ENCODE data around the gene LRTM2. TPM values are rescaled to one million over a fixed set of nuclear protein-coding genes. Genes with fewer than 3 reads are reported as not detected.

The LRTM2 gene
- total and polyA plus RNA-seq, 9 of the 15 experiments (the other 6 are each of a cell fraction or from before 2014, with no cell fraction given): 0.09 TPM; not detected in 8

- Histone ChIP-seq H3K4me1 (replicated peaks in 1 of 2; ENCODE audit: control insufficient read depth in 2 of 2, insufficient read depth in 2 of 2, low read length in 2 of 2) (peaks cover 0 to 14% of the 10 kb centered on the region in 2 experiments; a peak in 4 of 5 replicates), H3K9ac (ENCODE audit: insufficient read depth in 1 of 2, low read depth in 2 of 2, low read length in 2 of 2) (no peak overlapping the region), H3K9me1 (ENCODE audit: control insufficient read depth, insufficient read depth, low read length) (no peaks in the 10 kb centered on the region), H3K4me2 (ENCODE audit: insufficient read depth, low read length) (no peak overlapping the region), H3K79me2 (ENCODE audit: control insufficient read depth, insufficient read depth, low read length) (peaks cover 2% of the 10 kb centered on the region; the same call in 2 of the 3 replicates), H3K36me3 (ENCODE audit: control insufficient read depth, insufficient read depth, low read length) (peaks cover 19% of the 10 kb centered on the region; the same call in 2 of the 3 replicates), H3K9me3 (replicated peaks; ENCODE audit: control insufficient read depth, insufficient read depth, low read depth, low read length) (no peaks in the 10 kb centered on the region), H3K4me3 (no peak overlapping the region), H3K27ac (ENCODE audit: extremely low read depth, low read depth, low read length) (no peak overlapping the region), H4K20me1 (replicated peaks; ENCODE audit: control insufficient read depth, insufficient read depth, low read length) (peaks cover 5% of the 10 kb centered on the region), H3K27me3 (ENCODE audit: control insufficient read depth in 2 of 2, insufficient read depth in 2 of 2, low read length in 2 of 2) (no peaks in the 10 kb centered on the region), H2AFZ (ENCODE audit: low read depth, low read length) (no peak overlapping the region)
- POLR2A ChIA-PET: interaction anchor here (0.9 to 2.2 kb wide), 5 partner anchors 9 to 157 kb away, joined by 4 to 9 read pairs (median 5); no protein-coding TSS in a partner anchor
- BruUV-seq (replicated peaks): no TSS peak
- CTCF ChIA-PET (ENCODE audit: low intra/inter-chr PET ratio): interaction anchor here (0.6 to 3.2 kb wide), 3 partner anchors 139 to 205 kb away, joined by 5 to 44 read pairs (median 22); no protein-coding TSS in a partner anchor
- ATAC-seq: peak; percentile 63
- DNase-seq (ENCODE audit: extremely low read depth in 1 of 4, low spot score in 3 of 4): peak; percentile 46 to 72 (median 48)
- in situ Hi-C loops (cut with MboI) (loop anchor here (5.0 kb wide), 1 partner anchor 146 kb away; no protein-coding TSS in a partner anchor), intact Hi-C loops (cut with micrococcal nuclease) (loop anchor here (1.0 to 10.0 kb wide), 4 partner anchors 80 to 244 kb away; no protein-coding TSS in a partner anchor)
- FAIRE-seq: peak; percentile 93
- 59% methylated on average over 9 of the region's 10 CpGs for WGBS (ENCODE audit: insufficient coverage, low coverage, missing lambda C conversion rate)
- TF ChIP-seq ZBTB7A (IDR thresholded peaks at IDR 0.05; ENCODE audit: borderline replicate concordance, control insufficient read depth, low read depth, low read length): no peak
- TF ChIP-seq ZNF277 (CRISPR knock-in tag; IDR thresholded peaks at IDR 0.05; ENCODE audit: borderline replicate concordance): no peak
- TF ChIP-seq RAD21 (CRISPR knock-in tag; conservative IDR thresholded peaks at IDR 0.05 in 1 of 2, IDR thresholded peaks at IDR 0.05 in 1 of 2): peak; percentile 83 to 92
- peak; percentile 73; the same call in 1 of the 2 replicates for TF ChIP-seq STAG1 (CRISPR knock-in tag; IDR thresholded peaks at IDR 0.05; ENCODE audit: borderline replicate concordance)
- no peak for TF ChIP-seq NONO (IDR thresholded peaks at IDR 0.05; ENCODE audit: low read depth in 2 of 2, low read length in 1 of 2)
- no peak for TF ChIP-seq FOXK1 (CRISPR knock-in tag; IDR thresholded peaks at IDR 0.05; ENCODE audit: borderline replicate concordance)
- TF ChIP-seq ZNF347 (CRISPR knock-in tag; IDR thresholded peaks at IDR 0.05; ENCODE audit: low read depth): no peak
- TF ChIP-seq ZNF253 (CRISPR knock-in tag; conservative IDR thresholded peaks at IDR 0.05): no peak
- no peak for TF ChIP-seq THRB (CRISPR knock-in tag; conservative IDR thresholded peaks at IDR 0.05)
- no peak for TF ChIP-seq RBM34 (IDR thresholded peaks at IDR 0.05; ENCODE audit: borderline replicate concordance, insufficient read depth, low read length)
- TF ChIP-seq ZNF398 (CRISPR knock-in tag; IDR thresholded peaks at IDR 0.05): no peak
- 0 out of 2 replicates have a peak, but pooled peaks have one; percentile 16 for TF ChIP-seq ARID2 (IDR thresholded peaks at IDR 0.05)
- TF ChIP-seq MAFF (IDR thresholded peaks at IDR 0.05; ENCODE audit: low read length): no peak
- no peak for TF ChIP-seq E2F4 (CRISPR knock-in tag; IDR thresholded peaks at IDR 0.05; ENCODE audit: low read depth)
Observed at GRCh38 chr12:1791104-1791841, 29.1 kb upstream of the LRTM2 start.

Measured in K562 (cell line).